Body of pancreas (tissue), 4 donors: ENCODE data around the gene A3GALT2.

Experiments used
- CTCF ChIP-seq, 7 experiments: fragments of 450-650 bp in 4 of 7; fragments of 200-600 bp in 3 of 7; sonication (generic) in 3 of 7; IDR thresholded peaks; one replicate each; pipeline ENCODE4 v1.5.1; 2016 to 2019; ENCODE audit warnings: antibody characterized with exemption in 7 of 7
- POLR2A ChIP-seq, 3 donors: fragments of 450-650 bp; IDR thresholded peaks; one replicate each; pipeline ENCODE4 v1.6.1; 2016; ENCODE audit warnings: antibody characterized with exemption in 3 of 3, mild to moderate bottlenecking in 2 of 3

- peak; percentile 91 to 97 (median 95) for TF ChIP-seq CTCF (IDR thresholded peaks at IDR 0.05)
- no peak for TF ChIP-seq POLR2A (IDR thresholded peaks at IDR 0.05)
These were observed 46.8 kb upstream of the A3GALT2 start for GRCh38 chr1:33367485-33368405.
